ENCODE data around the gene MAPK10.

The MAPK10 gene

DNA sequence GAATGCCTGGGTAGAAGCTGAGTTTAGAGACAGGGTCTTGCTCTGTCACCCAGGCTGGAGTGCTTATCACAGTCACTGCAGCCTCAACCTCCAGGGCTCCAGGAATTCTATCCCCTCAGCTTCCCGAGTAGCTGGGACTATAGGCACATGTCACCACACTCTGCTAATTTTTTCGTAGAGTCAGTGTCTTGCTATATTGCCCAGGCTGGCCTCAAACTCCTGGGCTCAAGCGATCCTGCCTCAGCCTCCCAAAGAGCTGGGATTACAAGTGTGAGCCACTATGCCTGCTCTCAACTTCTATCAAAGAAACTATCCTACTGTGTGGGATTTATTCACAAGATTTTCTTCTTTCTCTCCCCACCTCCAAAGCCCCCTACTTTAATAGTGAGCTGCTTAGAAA lies 15.7 kb downstream of the MAPK10 start:
- TF ChIP-seq ZNF302 (tag by site-specific recombination; IDR thresholded peaks at IDR 0.05; ENCODE audit: low read depth) (no peak), ZNF561 (tag by site-specific recombination; IDR thresholded peaks at IDR 0.05; ENCODE audit: borderline replicate concordance) (no peak), BCL11B (tag by site-specific recombination; IDR thresholded peaks at IDR 0.05; ENCODE audit: low read depth) (no peak), ZNF266 (tag by site-specific recombination; IDR thresholded peaks at IDR 0.05; ENCODE audit: low read depth) (no peak), ZNF16 (tag by site-specific recombination; IDR thresholded peaks at IDR 0.05; ENCODE audit: low read depth) (no peak), ZSCAN23 (tag by site-specific recombination; IDR thresholded peaks at IDR 0.05) (no peak), ZBTB17 (tag by site-specific recombination; IDR thresholded peaks at IDR 0.05) (no peak)
- TF ChIP-seq, protein P1, sequence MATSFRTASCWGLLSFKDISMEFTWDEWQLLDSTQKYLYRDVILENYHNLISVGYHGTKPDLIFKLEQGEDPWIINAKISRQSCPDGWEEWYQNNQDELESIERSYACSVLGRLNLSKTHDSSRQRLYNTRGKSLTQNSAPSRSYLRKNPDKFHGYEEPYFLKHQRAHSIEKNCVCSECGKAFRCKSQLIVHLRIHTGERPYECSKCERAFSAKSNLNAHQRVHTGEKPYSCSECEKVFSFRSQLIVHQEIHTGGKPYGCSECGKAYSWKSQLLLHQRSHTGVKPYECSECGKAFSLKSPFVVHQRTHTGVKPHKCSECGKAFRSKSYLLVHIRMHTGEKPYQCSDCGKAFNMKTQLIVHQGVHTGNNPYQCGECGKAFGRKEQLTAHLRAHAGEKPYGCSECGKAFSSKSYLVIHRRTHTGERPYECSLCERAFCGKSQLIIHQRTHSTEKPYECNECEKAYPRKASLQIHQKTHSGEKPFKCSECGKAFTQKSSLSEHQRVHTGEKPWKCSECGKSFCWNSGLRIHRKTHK (tag by site-specific recombination; IDR thresholded peaks at IDR 0.05): no peak
- CTCF ChIA-PET: no interaction called here
- Histone ChIP-seq H3K4me1 (ENCODE audit: control insufficient read depth, insufficient read depth, low read length) (no peaks in the 10 kb centered on the region), H3K4me3 (ENCODE audit: low read depth, low read length) (no peak overlapping the region), H3K36me3 (ENCODE audit: control insufficient read depth in 2 of 2, insufficient read depth in 1 of 2, low read length in 2 of 2) (no peaks in the 10 kb centered on the region), H3K9me3 (ENCODE audit: control insufficient read depth, insufficient read depth, low read depth, low read length) (no peaks in the 10 kb centered on the region), H3K27ac (ENCODE audit: extremely low read depth, low read depth, low read length) (no peak overlapping the region)
- POLR2A ChIA-PET: no interaction called here

DNA sequence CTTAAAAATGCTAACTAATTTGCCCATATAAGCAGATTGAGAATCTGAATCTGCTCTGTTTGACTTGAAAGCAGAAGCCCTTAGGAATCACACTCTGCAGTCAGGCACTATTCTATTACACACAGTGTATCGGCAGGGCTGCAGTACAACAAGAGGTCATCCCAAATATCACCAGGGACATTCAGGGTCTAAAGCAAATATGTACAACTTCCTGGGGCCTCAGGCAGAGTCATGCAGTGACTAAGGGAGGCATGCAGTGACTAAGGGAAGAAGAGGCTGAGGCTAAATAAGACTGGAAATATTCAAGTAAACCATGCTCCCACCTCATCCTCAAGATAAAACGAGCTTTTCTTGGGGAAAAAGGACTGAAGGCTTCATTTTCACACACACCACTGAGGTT lies 20.9 kb downstream of the MAPK10 start:
- H3K9me3 ChIP-seq (ENCODE audit: control insufficient read depth, insufficient read depth, low read depth, low read length): no peaks in the 10 kb centered on the region
- no peak overlapping the region for H3K4me3 ChIP-seq (ENCODE audit: low read depth, low read length)
- no peaks in the 10 kb centered on the region for H3K36me3 ChIP-seq (ENCODE audit: control insufficient read depth in 2 of 2, insufficient read depth in 1 of 2, low read length in 2 of 2)
- H3K27ac ChIP-seq (ENCODE audit: extremely low read depth, low read depth, low read length): no peak overlapping the region
- CTCF ChIA-PET: no interaction called here
- POLR2A ChIA-PET: no interaction called here
- TF ChIP-seq ZNF768 (tag by site-specific recombination; IDR thresholded peaks at IDR 0.05): no peak
- 0 out of 2 replicates have a peak, but pooled peaks have one; percentile 15 for TF ChIP-seq ZNF335 (tag by site-specific recombination; conservative IDR thresholded peaks at IDR 0.05)
- H3K4me1 ChIP-seq (ENCODE audit: control insufficient read depth, insufficient read depth, low read length): no peaks in the 10 kb centered on the region

DNA sequence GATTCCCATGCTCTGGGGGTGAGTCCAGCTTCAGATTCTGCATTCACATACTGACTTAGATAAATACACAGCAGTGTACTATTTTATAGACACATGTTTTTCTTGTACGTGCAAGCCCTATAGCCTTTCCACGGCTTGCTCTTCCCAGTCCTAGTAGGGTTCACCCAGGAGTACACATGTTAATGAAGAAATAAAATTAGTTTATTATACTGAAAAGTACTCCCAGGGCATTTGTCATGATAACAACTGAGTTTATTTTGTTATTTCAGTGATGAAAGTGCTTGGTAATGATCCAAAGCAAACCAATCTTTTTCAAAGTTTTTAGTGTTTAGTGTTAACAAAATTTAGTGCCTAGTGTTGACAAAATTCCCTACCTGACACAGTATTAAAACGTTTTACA lies 21.3 kb downstream of the MAPK10 start:
- no peaks in the 10 kb centered on the region for H3K9me3 ChIP-seq (ENCODE audit: control insufficient read depth, insufficient read depth, low read depth, low read length)
- ChIA-PET POLR2A (no interaction called here), CTCF (no interaction called here)
- H3K36me3 ChIP-seq (ENCODE audit: control insufficient read depth in 2 of 2, insufficient read depth in 1 of 2, low read length in 2 of 2): no peaks in the 10 kb centered on the region
- TF ChIP-seq, protein P2, sequence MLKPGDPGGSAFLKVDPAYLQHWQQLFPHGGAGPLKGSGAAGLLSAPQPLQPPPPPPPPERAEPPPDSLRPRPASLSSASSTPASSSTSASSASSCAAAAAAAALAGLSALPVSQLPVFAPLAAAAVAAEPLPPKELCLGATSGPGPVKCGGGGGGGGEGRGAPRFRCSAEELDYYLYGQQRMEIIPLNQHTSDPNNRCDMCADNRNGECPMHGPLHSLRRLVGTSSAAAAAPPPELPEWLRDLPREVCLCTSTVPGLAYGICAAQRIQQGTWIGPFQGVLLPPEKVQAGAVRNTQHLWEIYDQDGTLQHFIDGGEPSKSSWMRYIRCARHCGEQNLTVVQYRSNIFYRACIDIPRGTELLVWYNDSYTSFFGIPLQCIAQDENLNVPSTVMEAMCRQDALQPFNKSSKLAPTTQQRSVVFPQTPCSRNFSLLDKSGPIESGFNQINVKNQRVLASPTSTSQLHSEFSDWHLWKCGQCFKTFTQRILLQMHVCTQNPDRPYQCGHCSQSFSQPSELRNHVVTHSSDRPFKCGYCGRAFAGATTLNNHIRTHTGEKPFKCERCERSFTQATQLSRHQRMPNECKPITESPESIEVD (tag by site-specific recombination; IDR thresholded peaks at IDR 0.05): peak; percentile 29; the same call in 1 of the 2 replicates
- TF ChIP-seq ZNF10 (tag by site-specific recombination; IDR thresholded peaks at IDR 0.05) (no peak), WT1 (tag by site-specific recombination; IDR thresholded peaks at IDR 0.05) (0 out of 2 replicates have a peak, but pooled peaks have one; percentile 21), HOXD13 (CRISPR knock-in tag; IDR thresholded peaks at IDR 0.05; ENCODE audit: borderline replicate concordance) (no peak)
- no peaks in the 10 kb centered on the region for H3K4me1 ChIP-seq (ENCODE audit: control insufficient read depth, insufficient read depth, low read length)
- no peak overlapping the region for H3K4me3 ChIP-seq (ENCODE audit: low read depth, low read length)
- H3K27ac ChIP-seq (ENCODE audit: extremely low read depth, low read depth, low read length): no peak overlapping the region

DNA sequence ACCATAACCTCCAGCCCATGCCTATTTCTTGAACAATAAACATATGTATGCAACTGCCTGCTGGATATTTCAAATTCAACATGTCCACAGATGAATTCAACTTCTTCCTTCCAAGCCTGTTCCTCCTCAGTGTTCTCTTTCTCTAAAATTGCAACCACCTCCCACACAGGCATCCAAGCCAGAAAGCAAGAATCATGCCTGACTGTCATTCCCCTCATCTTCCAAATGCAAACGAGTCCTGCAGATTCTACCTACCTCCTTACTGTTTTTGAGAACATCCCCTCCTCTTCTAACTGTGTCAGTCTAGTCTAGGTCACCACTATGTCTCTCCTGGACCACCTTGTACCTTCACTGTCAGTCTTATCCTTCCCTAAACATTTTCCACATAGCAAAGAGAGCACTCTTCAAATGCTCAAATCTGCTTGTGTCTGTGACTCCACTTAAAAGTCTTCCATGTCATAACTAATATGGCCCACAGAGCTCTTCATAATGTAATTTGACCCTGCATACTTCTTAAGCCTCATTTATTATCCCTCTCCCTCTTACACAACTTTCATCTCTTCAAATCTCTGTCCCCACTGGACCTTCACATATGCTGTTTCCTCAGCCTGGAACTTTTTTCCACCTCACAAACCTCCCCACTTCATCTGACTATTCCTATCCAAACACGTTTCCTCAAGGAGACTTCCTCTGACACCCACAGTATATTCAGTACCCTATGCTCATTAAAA lies 25.7 kb downstream of the MAPK10 start:
- POLR2A ChIA-PET: no interaction called here
- Histone ChIP-seq H3K36me3 (ENCODE audit: control insufficient read depth in 2 of 2, insufficient read depth in 1 of 2, low read length in 2 of 2) (no peaks in the 10 kb centered on the region), H3K9me3 (ENCODE audit: control insufficient read depth, insufficient read depth, low read depth, low read length) (no peaks in the 10 kb centered on the region), H3K27ac (ENCODE audit: extremely low read depth, low read depth, low read length) (no peak overlapping the region), H3K4me1 (ENCODE audit: control insufficient read depth, insufficient read depth, low read length) (no peaks in the 10 kb centered on the region), H3K4me3 (ENCODE audit: low read depth, low read length) (no peak overlapping the region)
- CTCF ChIA-PET: interaction anchor here (0.6 to 0.7 kb wide), 2 partner anchors 298 to 356 kb away, joined by 3 read pairs; no protein-coding TSS in a partner anchor
- TF ChIP-seq, protein P3, sequence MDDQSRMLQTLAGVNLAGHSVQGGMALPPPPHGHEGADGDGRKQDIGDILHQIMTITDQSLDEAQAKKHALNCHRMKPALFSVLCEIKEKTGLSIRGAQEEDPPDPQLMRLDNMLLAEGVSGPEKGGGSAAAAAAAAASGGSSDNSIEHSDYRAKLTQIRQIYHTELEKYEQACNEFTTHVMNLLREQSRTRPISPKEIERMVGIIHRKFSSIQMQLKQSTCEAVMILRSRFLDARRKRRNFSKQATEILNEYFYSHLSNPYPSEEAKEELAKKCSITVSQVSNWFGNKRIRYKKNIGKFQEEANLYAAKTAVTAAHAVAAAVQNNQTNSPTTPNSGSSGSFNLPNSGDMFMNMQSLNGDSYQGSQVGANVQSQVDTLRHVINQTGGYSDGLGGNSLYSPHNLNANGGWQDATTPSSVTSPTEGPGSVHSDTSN (CRISPR knock-in tag; IDR thresholded peaks at IDR 0.05): no peak
- TF ChIP-seq ZNF114 (tag by site-specific recombination; IDR thresholded peaks at IDR 0.05): no peak
- no peak for TF ChIP-seq ZFP41 (tag by site-specific recombination; IDR thresholded peaks at IDR 0.05; ENCODE audit: borderline replicate concordance)
- no peak for TF ChIP-seq ZNF530 (tag by site-specific recombination; IDR thresholded peaks at IDR 0.05; ENCODE audit: low read depth)
- no peak for TF ChIP-seq ZFHX2 (tag by site-specific recombination; conservative IDR thresholded peaks at IDR 0.05)
- TF ChIP-seq SETDB1 (IDR thresholded peaks at IDR 0.05; ENCODE audit: insufficient read length, low read length): no peak
- TF ChIP-seq, protein P4, sequence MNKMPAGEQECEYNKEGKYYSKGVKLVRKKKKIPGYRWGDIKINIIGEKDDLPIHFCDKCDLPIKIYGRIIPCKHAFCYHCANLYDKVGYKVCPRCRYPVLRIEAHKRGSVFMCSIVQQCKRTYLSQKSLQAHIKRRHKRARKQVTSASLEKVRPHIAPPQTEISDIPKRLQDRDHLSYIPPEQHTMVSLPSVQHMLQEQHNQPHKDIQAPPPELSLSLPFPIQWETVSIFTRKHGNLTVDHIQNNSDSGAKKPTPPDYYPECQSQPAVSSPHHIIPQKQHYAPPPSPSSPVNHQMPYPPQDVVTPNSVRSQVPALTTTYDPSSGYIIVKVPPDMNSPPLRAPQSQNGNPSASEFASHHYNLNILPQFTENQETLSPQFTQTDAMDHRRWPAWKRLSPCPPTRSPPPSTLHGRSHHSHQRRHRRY (tag by site-specific recombination; IDR thresholded peaks at IDR 0.05): no peak

Measured in HEK293 (cell line).